ENCODE results near the gene TNNI3K. TPM values are rescaled to one million over a fixed set of nuclear protein-coding genes. Genes with fewer than 3 reads are reported as not detected.

The TNNI3K gene
- total RNA-seq, 1 donor from 2014 or later = 4.7 TPM

DNA sequence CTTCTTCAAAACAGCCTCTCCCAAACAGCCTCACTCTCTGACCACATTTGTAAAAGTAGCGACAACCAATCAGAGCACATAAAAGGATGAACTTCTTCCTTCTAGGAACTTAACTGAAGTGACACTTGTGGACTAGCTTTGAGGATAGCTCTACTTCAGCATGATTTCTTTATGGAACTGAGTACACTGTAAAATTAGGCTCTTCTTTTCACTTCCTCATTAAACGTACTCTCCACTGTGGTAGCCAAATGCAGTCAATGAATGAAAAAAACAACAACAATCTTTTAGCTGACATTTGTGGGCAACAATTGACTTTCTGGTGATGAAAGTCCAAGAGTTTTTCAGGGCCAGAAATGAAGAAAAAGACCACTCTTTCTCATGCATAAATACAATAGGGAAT lies 267.7 kb downstream of the TNNI3K start:
- DNase-seq (ENCODE audit: low spot score) = no peak

DNA sequence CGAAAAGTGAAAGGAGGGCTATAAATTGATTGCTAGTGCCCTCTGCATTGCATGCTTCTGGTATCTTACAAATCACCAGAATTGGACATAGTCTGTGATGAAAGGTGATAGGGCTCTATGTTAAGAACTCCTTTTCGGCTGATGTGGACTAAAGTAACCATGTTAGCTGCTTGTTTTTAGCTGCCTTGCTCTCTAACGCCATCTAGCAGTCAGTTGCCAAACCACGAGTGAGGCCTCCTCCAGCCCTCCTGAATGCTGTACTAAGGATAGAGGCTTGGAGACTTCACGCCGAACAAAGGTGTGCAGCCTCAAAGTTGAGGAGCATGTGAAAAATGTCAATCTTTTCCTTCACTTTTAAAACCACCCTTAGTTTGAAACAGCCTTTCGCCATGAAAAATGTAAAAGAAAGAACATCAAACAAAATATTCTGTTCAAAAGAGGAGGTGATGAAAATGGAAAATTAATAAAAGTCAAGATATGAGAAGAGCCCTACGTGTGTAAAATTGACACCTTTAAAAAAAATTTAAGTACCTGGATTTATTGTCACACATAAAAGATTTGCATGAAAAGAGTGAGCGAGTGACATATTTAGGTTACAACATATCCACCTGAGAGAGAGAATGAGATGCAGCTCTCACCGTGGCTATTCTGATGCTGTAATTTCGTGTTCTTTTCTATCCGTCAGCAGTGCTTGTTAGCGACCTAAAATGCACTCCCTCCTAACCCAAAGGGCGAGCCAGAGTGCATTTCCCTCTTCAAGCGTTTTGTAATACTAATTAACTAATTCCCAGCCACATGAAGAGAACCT lies 269.1 kb downstream of the TNNI3K start:
- DNase-seq (ENCODE audit: low spot score) = no peak

DNA sequence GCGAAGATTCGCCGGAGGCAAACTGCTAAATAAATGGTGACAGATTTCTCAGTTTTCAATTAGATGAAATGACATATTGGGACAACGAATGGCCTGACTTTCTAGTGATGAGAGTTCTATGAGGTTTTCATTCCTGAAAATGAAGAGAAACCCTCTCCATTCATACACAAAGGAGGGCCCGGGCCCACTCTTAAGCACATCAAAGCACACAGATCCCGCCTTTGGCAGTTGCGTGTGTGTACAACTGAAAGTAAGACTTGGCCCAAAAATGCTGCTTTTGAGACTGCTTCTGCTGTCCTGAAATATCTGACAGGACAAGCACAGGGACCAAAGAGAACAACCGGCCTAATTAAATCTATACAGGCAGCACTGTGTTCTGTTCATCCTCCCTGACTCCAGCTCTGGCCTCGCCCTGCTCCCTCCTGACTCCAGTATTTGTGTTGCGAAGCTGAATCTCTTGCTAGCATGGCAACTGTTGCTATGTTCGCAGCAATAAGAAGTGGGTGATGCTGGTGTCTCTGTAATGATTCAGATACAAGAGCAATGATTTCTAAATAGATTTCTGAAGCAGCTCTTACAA lies 269.8 kb downstream of the TNNI3K start:
- no peak for DNase-seq (ENCODE audit: low spot score)

DNA sequence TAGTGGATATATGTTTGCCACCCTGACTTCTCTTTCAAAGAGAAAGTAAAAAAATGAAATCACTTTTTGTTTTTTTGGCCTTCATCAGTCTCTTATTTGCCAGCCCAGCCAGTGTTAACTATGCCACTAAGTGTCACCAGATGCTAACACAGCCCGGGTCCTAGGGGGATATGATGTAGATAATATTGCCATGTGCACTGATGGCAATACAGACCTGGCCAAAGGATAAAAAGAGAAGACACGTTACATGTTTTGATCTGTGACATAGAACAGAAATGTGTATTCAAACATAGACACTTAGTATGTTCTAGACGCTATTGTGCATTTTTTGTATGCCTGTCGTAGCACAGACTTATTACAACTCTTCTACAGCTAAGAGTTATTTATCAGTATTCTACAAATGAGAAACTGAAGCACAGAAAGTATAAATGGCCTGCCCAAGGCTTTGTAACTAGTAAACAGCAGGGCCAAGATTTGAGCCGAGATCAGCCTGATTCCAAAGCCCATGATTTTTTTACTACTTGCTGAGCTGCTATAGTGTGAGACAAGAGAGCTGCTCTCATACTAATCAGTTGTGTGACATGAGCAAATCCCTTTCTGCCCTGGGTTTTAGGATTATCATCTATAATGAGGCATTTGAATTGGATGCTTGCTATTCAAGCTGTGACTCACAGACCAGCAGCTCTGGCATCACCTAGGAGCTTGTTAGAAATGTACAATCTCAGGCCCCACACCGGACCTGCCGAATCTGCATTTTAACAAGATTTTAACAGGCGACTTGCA lies 270.9 kb downstream of the TNNI3K start:
- DNase-seq (ENCODE audit: low spot score) = no peak

DNA sequence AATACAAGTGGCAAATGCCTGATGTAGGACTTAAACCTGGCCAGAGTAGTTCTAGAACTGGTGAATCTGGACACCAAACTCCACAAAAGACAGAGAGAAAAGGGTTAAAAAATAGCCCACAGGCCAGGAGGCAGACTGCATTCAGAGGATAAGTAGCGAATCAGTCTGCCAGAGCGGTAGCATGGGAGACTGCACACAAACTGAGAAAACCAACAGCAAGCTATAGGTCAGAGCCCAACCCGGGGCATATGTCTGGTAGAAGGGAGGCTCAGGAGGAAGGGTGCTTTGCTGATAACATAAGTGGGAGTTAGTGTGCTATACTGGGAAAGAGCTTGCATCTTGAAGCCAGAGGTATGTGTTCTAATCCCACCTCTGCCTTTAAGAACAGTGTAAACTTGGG lies 273.3 kb downstream of the TNNI3K start:
- DNase-seq (ENCODE audit: low spot score) = no peak

DNA sequence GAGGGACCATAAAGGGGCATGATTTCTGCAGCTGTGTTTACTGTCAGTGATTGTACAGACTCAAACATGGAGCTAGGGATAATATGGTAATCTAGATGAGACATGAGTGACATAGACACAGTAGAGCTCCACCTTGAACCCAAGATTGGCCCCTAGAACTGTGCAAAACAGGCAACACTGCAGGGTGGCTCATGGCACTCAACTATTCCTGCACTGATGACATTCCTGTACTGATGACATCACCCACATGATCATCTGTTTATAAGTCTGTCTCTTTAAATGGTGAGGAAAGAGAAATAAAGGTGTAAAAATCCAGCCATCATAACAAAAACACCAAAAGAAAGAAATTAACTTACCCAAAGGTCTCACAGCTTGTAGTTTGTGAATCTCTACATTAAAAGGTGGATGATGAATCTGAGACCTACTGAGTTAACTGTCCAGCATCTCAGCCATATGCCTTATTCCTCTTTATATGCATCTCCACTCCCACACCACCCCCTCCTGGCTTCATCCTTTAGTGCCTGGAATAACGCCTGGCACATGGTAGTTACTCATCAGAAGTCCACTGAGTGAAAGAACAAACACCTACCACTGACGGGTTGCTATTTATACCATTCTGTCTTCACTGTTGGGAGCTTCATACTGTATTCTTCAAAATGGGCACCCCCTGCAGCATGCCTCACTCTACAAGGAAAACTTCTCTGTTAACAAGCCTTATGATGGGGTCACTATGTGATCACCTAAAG lies 277.2 kb downstream of the TNNI3K start, which contains the start of gene LRRC53:
TSS of gene LRRC53 (minus strand) at position 442 of the 746 bp plus-strand sequence. CDS start 29,262 bp downstream, outside the sequence.
- no peak for DNase-seq (ENCODE audit: low spot score)

DNA sequence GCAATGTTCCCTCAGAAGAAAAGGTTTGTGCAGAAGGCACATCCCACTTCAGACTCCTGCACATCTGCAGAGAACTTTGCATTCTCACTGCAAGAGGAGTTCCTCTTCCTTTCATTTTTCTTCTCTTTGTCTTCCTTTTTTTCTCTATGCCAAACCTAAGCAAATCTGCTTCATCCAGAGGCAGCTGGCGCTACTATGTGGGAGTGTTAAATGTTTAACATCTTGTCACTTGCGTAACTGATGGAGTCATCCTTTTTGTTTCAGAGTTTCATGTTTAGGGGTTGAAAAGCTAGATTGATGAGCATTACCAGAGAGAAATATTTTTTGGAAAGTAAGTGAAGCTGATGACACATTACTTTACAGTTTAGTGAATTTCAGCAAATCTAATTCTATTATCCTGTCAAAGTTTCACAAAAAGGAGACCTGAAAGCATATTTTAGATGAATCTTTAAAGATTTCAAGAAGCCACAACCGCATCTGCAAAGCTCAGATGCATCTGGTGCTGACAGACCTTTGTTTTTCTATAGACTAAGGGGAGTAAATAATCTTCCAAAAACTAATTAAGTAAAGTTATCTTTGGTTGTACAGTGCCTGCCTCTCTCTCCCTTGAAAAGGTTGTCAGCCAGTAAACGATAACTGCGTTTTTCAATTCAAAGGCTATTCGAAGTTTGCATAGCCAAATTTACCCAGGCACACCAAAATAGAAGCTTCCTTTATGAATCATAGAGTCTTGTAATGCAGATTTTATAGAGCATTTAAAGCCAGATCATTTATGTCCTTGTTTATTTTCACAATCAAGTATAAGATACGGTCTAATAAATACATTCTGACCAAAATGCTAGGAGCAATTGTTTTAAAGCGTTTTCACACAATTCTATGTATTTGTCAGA lies 278.5 kb downstream of the TNNI3K start:
- DNase-seq (ENCODE audit: low spot score) = no peak

DNA sequence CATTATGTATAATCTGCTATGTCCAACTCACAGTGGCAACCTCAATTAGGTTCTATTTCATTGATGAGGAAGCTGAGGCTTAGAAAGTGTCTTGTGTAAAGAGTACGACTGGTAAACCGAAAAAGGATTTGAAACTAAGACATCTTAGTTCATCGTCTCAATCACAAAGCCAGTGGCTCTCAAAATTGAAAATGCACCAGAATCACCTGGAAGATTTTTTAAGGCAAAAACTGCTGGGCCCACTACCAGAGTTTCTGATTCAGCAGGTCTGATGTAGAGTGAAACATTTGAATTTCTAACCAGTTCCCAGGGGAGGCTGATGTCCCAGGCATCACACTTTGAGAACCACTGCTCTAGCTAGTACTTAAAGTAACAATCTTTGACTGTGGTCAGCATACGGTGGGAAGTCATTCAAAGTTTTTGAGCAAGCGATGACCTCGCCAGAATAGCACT lies 282.4 kb downstream of the TNNI3K start:
- no peak for DNase-seq (ENCODE audit: low spot score)

DNA sequence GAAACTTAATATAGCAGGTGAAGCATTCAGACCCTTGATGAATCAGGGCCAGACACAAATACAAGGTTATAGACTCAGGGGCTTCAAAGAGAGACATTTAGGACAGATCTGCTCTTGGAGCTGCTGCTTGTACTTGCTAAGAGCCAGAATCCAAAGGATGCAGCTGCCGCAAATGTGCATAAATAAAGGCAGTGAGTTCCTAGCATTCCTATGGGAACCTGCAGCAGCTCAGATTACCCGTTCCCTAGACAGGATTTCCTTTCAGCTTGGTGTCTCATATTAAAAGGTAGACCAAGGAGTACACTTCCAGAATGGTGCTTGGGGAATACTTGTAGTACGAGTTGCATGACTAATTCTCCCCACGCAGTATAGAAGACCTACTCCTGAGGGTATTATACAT lies 287.0 kb downstream of the TNNI3K start:
- no peak for DNase-seq (ENCODE audit: low spot score)

DNA sequence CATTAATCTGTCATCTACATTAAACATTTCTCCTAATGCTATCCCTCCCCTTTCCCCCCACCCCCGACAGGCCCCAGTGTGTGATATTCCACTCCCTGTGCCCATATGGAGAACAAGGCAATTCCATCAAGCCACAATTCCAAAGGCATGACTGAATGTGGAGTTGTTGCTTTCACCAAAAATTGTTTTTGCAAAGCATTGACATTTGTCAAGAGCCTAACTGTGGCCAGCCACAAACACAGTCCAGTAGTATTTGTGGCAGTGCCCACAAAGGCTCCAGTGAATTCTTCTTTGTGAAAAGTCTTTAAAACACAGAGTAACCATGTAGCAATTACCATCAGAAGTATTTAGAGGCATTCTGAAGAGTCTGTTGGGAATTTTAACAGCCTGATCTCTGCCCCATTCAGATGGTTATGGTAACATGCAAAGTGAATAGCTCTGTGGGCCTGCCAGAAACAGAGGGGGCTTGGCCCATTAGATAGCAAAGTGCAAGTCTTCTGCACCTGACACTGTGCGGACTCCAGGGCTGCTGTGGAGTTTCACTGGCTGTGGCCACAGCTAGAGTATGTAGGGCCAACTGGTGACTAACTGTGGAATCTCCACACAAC lies 288.8 kb downstream of the TNNI3K start:
- DNase-seq (ENCODE audit: low spot score) = no peak

DNA sequence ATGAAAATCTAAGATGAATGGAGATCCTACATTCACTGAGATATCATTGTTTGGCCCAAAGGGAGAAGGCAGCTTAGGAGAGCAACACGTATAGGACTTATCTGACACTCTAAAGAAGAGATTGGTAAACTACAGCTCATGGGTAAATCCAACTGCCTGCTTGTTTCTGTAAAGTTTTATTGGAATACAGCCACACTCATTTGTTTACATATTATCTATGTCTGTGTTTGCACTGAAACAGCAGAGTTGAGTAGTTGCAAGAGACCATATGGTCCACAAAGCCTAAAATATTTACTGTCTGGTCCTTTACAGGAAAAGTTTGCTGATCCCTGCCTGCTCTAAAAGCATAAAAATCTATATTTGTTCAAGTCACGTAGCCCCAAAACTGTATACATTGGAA lies 291.5 kb downstream of the TNNI3K start:
- DNase-seq (ENCODE audit: low spot score) = no peak

DNA sequence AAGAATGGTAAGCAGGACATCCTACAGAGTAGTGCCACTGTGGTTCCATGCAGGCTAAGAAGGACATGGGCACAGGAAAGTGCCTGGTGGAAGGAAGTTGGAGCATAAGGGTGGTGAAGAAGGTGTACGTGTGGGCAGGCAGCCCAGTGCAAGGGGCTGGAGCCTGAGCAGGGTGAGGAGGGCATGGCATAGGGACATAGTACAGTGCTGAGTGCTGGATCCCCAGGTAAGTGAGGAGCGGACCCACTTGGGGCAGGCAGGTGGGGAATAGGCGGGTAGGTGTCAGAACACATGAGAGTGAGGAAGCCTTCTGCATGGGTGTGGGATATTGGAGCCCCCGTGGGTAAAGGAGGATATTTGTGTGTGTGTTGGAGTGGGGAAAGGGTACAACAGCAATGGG lies 292.9 kb downstream of the TNNI3K start:
- no peak for DNase-seq (ENCODE audit: low spot score)

DNA sequence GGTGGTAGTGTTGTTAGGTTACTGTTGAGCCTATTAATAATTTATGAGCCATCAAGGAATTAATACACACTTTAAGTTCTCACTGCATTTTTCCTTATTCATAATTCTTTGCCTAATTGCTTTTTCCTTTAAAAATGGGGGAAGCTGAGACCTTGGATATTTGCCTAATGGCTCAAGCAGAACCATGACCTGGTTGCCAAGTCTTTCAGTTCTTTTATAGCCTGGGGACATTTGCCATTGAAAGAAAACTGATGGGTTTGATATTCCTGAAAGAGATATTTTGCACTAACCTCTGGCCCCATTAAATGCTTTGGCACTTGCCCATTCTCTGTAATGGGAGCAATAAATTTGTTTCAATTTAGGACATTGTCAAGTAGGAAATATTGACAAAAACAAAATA lies 295.7 kb downstream of the TNNI3K start:
- DNase-seq (ENCODE audit: low spot score) = no peak

DNA sequence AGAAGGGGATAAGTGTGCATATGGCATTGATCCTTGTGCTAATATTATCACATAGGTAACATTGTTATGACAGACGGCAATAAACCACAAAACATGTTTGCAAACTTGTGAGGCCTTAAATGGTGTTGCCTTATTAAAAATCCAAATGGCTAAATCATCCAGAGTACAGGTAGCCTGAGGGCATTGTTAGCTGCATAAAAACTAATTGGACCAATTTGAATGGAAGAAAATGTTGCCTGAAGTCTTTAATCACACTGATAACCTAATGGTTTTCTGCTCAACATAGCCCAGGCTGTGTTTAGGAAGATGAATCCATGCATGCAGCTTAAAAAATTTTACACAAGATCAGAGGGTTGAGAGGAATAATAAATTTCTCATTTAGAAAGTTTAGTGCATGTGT lies 296.6 kb downstream of the TNNI3K start:
- no peak for DNase-seq (ENCODE audit: low spot score)

DNA sequence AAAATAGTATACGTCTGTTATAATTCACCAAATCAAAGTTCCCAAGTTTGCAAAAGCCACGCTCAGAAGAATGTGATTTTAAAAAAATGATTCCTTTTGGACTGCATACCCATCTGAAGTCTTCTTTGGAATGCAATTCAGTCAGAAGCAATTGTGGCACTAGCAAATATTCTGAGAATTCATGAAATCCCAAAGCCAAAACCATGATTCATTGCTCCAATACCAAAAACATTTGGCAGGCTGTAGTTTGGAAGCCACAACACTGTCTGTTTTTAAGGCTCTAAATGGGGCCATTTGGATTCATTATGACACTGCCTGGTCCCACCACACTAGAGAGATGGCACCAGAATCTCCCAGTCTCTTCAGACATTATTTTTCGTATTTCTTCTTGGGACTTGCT lies 299.1 kb downstream of the TNNI3K start:
- no peak for DNase-seq (ENCODE audit: low spot score)

DNA sequence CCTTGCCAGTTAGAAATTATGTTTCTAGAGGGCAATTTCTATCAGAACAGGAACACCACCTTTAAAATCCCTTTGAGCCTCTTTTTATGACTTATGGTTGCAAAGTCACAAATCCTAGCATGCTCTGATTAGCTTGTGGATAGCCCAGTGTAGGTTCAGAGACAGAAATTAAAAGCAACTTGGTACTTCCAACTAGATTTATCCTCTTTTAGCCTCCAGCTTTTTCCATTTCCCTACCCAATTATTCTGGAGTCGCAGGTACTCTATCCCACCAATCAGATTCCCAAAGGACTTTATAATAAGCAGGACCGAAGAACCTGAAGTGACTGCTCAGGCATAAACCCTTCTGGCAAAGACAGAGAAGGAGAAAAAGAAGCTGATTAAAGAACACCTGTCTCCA lies 310.6 kb downstream of the TNNI3K start:
- DNase-seq (ENCODE audit: low spot score) = no peak

DNA sequence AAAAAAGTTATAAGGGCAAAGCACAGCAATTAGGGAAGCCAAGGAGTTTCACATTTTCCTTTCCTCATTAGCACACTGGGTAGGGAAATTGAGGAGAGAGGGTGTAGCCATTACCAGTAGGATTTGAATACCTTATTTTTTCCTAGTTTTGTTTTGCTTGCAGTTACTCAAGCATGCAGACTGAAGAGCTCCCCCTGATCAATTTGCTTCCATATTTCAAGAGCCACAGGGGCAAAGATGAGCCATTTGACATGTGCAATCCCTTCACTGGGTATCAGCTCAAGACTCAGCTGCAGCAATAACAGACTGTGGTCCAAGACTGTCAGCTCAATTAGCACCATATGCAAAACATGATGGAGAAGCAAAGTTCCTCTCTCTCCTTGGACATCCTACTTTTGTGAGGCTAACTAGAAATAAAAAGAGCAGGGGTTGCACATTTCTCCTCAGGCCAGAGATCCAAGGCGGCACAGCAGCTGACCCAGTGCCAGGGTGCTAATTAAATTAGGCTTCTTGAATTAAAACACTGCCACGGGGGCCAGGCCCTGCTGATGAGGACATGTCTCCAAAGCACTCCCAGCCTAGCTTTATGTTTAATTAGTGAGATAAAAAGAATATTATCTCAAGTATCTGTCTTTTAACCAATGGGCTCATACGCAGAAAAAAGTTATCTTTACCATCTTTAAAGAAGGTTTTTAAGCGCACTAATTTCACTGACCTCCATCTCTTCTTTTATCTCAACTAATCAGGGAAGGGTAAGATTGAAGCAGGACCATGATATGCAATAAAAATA lies 314.0 kb downstream of the TNNI3K start:
- no peak for DNase-seq (ENCODE audit: low spot score)

DNA sequence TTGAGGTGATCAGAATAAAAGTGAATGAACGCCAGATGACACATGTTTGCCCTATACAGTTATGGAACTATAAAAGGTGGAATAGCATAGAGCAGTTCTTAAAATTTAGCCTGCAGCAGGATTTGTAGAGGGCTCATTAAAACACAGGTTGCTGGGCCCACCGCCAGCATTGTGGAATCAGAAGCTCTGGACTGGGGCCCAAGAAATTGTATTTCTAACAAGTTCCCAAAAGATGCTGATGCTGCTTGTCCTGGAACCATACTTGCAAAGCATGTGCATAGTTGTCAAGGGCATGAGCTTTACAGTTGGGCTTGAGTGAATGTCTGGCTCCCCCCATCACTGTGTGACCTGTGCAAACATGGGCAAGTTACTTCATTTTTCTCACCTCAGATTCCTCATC lies 314.7 kb downstream of the TNNI3K start:
- DNase-seq (ENCODE audit: low spot score) = no peak

DNA sequence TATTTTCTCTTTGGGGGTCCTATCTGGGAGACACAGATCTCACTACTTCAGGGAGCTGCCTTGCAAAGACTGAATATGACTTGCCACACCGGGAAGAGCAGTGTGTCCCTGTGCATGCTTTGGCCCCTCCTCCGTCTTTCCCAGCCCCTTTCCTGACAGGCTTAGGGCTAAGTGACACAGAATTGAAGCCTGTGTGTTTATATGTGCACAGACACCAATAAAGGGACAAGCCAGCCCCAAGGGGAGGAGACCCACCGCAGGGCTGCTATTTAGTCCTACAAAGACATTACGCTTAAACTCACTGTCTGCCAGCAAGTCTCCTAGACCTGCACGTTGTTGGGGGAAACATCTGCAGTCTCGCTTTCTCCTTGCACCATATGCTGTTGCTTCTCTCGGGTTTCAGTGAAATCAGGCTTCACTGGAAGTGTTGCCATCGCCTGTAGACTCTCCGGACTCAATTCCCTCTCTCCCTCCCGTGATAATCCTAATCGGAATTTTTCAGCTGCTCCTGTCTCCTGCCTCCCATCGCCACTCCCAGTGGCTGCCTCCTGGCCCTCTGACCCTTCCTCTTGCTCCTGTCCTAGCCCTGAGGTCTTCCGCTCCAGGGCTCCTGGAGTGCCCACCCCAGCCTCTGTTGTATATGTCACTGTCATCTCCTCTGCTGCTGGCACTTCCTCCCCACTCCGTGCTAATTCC lies 335.8 kb downstream of the TNNI3K start:
- DNase-seq (ENCODE audit: low spot score) = no peak
